Effector memory CD4-positive, alpha-beta T cell (primary cell): ENCODE data around the gene SPIN1.

Experiments
- DNase-seq, 3 donors: peaks; one replicate each; pipeline ENCODE4 v3.0.0-alpha.2; 2020
- H3K27ac ChIP-seq: 2 replicates; pipeline ENCODE4 v1.7.0; 2013; ENCODE audit warnings: mild to moderate bottlenecking, low read length, moderate library complexity; ENCODE audit not compliant: insufficient read depth, poor library complexity, severe bottlenecking
- H3K27me3 ChIP-seq: replicated peaks from 2 replicates; pipeline ENCODE4 v1.7.0; 2013; ENCODE audit warnings: mild to moderate bottlenecking, low read length; ENCODE audit not compliant: insufficient read depth, control insufficient read depth, poor library complexity, severe bottlenecking
- H3K36me3 ChIP-seq: 2 replicates; pipeline ENCODE4 v1.7.0; 2013; ENCODE audit warnings: mild to moderate bottlenecking, low read length, moderate library complexity; ENCODE audit not compliant: control insufficient read depth, insufficient read depth
- H3K4me1 ChIP-seq: 2 replicates; pipeline ENCODE4 v1.7.0; 2013; ENCODE audit warnings: low read length, mild to moderate bottlenecking; ENCODE audit not compliant: control insufficient read depth, insufficient read depth, poor library complexity, severe bottlenecking
- H3K4me3 ChIP-seq: 2 replicates; pipeline ENCODE4 v1.7.0; 2013; ENCODE audit warnings: low read length, low read depth, mild to moderate bottlenecking; ENCODE audit not compliant: insufficient read depth, poor library complexity, severe bottlenecking
- H3K9me3 ChIP-seq: 2 replicates; pipeline ENCODE4 v1.7.0; 2013; ENCODE audit warnings: mild to moderate bottlenecking, low read length, moderate library complexity; ENCODE audit not compliant: control insufficient read depth

SPIN1 gene

GRCh38 chr9:88503845-88504764 lies 115.9 kb downstream of the SPIN1 start:
- no peak overlapping the region for H3K27ac ChIP-seq
- no peak overlapping the region for H3K4me3 ChIP-seq
- H3K9me3 ChIP-seq, result no peaks in the 10 kb centered on the region
- no peaks in the 10 kb centered on the region for H3K4me1 ChIP-seq
- no peaks in the 10 kb centered on the region for H3K36me3 ChIP-seq
- DNase-seq, result no peak
- no peaks in the 10 kb centered on the region for H3K27me3 ChIP-seq

GRCh38 chr9:88508326-88508725 lies 120.1 kb downstream of the SPIN1 start:
- Histone ChIP-seq H3K9me3 (no peaks in the 10 kb centered on the region), H3K4me3 (no peak overlapping the region), H3K27me3 (no peaks in the 10 kb centered on the region), H3K27ac (no peak overlapping the region), H3K4me1 (no peaks in the 10 kb centered on the region), H3K36me3 (no peaks in the 10 kb centered on the region)
- no peak for DNase-seq

- no peak for DNase-seq
- Histone ChIP-seq H3K4me1 (no peaks in the 10 kb centered on the region), H3K9me3 (no peaks in the 10 kb centered on the region), H3K4me3 (no peak overlapping the region), H3K27me3 (no peaks in the 10 kb centered on the region), H3K36me3 (no peaks in the 10 kb centered on the region), H3K27ac (no peak overlapping the region)
These were observed 123.7 kb downstream of the SPIN1 start for GRCh38 chr9:88511906-88512305.

GRCh38 chr9:88514247-88514646 lies 126.0 kb downstream of the SPIN1 start:
- H3K9me3 ChIP-seq, result no peaks in the 10 kb centered on the region
- H3K27ac ChIP-seq, result no peak overlapping the region
- no peaks in the 10 kb centered on the region for H3K4me1 ChIP-seq
- H3K27me3 ChIP-seq, result no peaks in the 10 kb centered on the region
- DNase-seq, result no peak
- H3K36me3 ChIP-seq, result no peaks in the 10 kb centered on the region
- H3K4me3 ChIP-seq, result no peak overlapping the region

- no peak overlapping the region for H3K4me3 ChIP-seq
- no peak for DNase-seq
- H3K9me3 ChIP-seq, result no peaks in the 10 kb centered on the region
These were observed 133.1 kb downstream of the SPIN1 start for GRCh38 chr9:88521308-88521707.

GRCh38 chr9:88522360-88522759 lies 134.1 kb downstream of the SPIN1 start:
- Histone ChIP-seq H3K27me3 (no peaks in the 10 kb centered on the region), H3K27ac (no peak overlapping the region), H3K9me3 (no peaks in the 10 kb centered on the region), H3K4me1 (no peaks in the 10 kb centered on the region), H3K36me3 (no peaks in the 10 kb centered on the region), H3K4me3 (no peak overlapping the region)
- no peak for DNase-seq

More at GRCh38 chr9:88521308-88521707, 133.1 kb downstream of the SPIN1 start:
- H3K27ac ChIP-seq, result no peak overlapping the region
- H3K4me1 ChIP-seq, result no peaks in the 10 kb centered on the region
- H3K27me3 ChIP-seq, result no peaks in the 10 kb centered on the region
- H3K36me3 ChIP-seq, result no peaks in the 10 kb centered on the region

- no peaks in the 10 kb centered on the region for H3K36me3 ChIP-seq
- no peaks in the 10 kb centered on the region for H3K4me1 ChIP-seq
- no peak for DNase-seq
- H3K27me3 ChIP-seq, result no peaks in the 10 kb centered on the region
- no peak overlapping the region for H3K4me3 ChIP-seq
- no peak overlapping the region for H3K27ac ChIP-seq
- H3K9me3 ChIP-seq, result no peaks in the 10 kb centered on the region
These were observed 134.8 kb downstream of the SPIN1 start for GRCh38 chr9:88523056-88523455.

GRCh38 chr9:88524911-88525310 lies 136.7 kb downstream of the SPIN1 start:
- Histone ChIP-seq H3K9me3 (no peaks in the 10 kb centered on the region), H3K27ac (no peak overlapping the region), H3K4me3 (no peak overlapping the region), H3K27me3 (no peaks in the 10 kb centered on the region), H3K4me1 (no peaks in the 10 kb centered on the region), H3K36me3 (no peaks in the 10 kb centered on the region)
- no peak for DNase-seq

- Histone ChIP-seq H3K27ac (no peak overlapping the region), H3K36me3 (no peaks in the 10 kb centered on the region), H3K9me3 (no peaks in the 10 kb centered on the region), H3K4me1 (no peaks in the 10 kb centered on the region), H3K4me3 (no peak overlapping the region), H3K27me3 (no peaks in the 10 kb centered on the region)
- no peak for DNase-seq
These were observed 139.4 kb downstream of the SPIN1 start for GRCh38 chr9:88527618-88528017.
